AG04449 (cell line): ENCODE measurements around the gene THEMIS.

Experiments
- CTCF ChIA-PET: fragments of 350-600 bp; formaldehyde crosslinking; extraction: SDS; loops from one replicate; lab custom pipeline; 2021; ENCODE audit warnings: antibody characterized with exemption; lab: Yijun Ruan, JAX
- POLR2A ChIA-PET: fragments of 400-600, 350-600 bp; formaldehyde crosslinking; extraction: SDS; loops from one replicate; lab custom pipeline; 2020; ENCODE audit warnings: antibody characterized with exemption, inconsistent platforms; lab: Yijun Ruan, JAX
- DNase-seq: peaks from one replicate; pipeline ENCODE4 v3.0.0-alpha.2; 2010; ENCODE audit warnings: low read depth, low spot score
- H3K4me3 ChIP-seq: 2 replicates; pipeline ENCODE4 v1.5.1; 2011; ENCODE audit warnings: low read depth, mild to moderate bottlenecking, control low read depth, low read length
- CTCF ChIP-seq: IDR thresholded peaks from one replicate; pipeline ENCODE4 v1.5.1; 2011; ENCODE audit warnings: mild to moderate bottlenecking, moderate library complexity, low read length, control low read depth, inconsistent platforms; ENCODE audit not compliant: insufficient read depth; ENCODE audit errors: missing control alignments

THEMIS gene

GRCh38 chr6:127920804-127921203 is 19.9 kb upstream of the THEMIS start:
- POLR2A ChIA-PET = no interaction called here
- no peak for TF ChIP-seq CTCF
- CTCF ChIA-PET = no interaction called here
- no peak overlapping the region for H3K4me3 ChIP-seq
- DNase-seq = no peak

- CTCF ChIA-PET = interaction anchor here (0.7 to 1.2 kb wide), 3 partner anchors 8 to 11 kb away, joined by 3 to 4 read pairs (median 3); no protein-coding TSS in a partner anchor
- DNase-seq = no peak
- POLR2A ChIA-PET = no interaction called here
- no peak overlapping the region for H3K4me3 ChIP-seq
- no peak for TF ChIP-seq CTCF
These were observed 17.9 kb upstream of the THEMIS start for GRCh38 chr6:127918506-127919427.

- TF ChIP-seq CTCF = no peak
- DNase-seq = no peak
- POLR2A ChIA-PET = no interaction called here
- H3K4me3 ChIP-seq = no peak overlapping the region
- CTCF ChIA-PET = interaction anchor here (1.1 kb wide), 1 partner anchor 9 kb away, joined by 3 read pairs; no protein-coding TSS in a partner anchor
These were observed 16.9 kb upstream of the THEMIS start for GRCh38 chr6:127917766-127918165.

GRCh38 chr6:127914240-127914639 is 13.4 kb upstream of the THEMIS start:
- POLR2A ChIA-PET = no interaction called here

GRCh38 chr6:127912914-127913313 is 12.1 kb upstream of the THEMIS start:
- ChIA-PET POLR2A (no interaction called here), CTCF (no interaction called here)
- H3K4me3 ChIP-seq = no peak overlapping the region
- TF ChIP-seq CTCF = no peak
- DNase-seq = no peak

More at GRCh38 chr6:127914240-127914639, 13.4 kb upstream of the THEMIS start:
- CTCF ChIA-PET = no interaction called here
- no peak for DNase-seq
- no peak overlapping the region for H3K4me3 ChIP-seq
- TF ChIP-seq CTCF = no peak

- ChIA-PET CTCF (no interaction called here), POLR2A (no interaction called here)
- no peak for DNase-seq
- no peak for TF ChIP-seq CTCF
- H3K4me3 ChIP-seq = no peak overlapping the region
These were observed 7.2 kb upstream of the THEMIS start for GRCh38 chr6:127907960-127908640.
